ENCODE results near the gene BRF1. TPM values are rescaled to one million over a fixed set of nuclear protein-coding genes. Genes with fewer than 3 reads are reported as not detected.

The BRF1 gene
- total RNA-seq, 1 experiment from 2014 or later = 23.4 TPM

DNA sequence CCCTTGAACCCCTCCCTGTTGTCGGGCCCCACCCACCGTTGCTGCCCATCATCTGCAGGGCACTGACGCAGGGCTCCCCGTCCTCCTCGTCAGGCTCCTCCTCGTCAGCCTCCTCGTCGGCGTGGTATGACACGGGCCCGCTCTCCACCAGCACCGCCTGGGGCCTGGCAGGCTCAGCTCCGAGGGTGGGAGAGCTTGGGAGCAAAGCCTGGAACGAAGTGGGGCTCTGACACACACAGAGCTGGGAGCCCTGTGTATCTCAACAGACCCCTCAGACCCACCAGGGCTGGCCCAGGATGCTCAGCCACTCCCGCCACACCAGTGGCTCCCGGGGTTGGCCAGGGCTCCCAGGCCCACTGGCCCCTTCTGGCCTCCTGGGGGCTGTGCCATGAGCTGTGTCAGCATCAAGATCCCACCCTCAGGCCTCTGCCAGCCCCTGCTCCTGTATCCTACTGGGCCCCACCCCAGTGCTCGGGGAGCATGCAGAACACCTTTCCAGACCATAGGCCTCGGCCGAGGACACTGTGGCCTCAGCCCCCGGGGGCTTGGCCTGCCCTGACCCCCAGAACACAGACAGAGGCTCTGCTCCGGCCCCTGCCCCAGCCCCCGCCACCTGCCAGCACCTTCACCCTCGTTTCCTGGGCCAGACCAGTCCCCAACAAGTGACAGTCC lies 89.6 kb downstream of the BRF1 start:
- in situ Hi-C loops (cut with HindIII; ENCODE audit: low pct_unique_long_range_greater_than_20kb, low sequenced_read_pairs) = no loop called here
- DNase-seq (ENCODE audit: low read depth, low spot score) = no peak

DNA sequence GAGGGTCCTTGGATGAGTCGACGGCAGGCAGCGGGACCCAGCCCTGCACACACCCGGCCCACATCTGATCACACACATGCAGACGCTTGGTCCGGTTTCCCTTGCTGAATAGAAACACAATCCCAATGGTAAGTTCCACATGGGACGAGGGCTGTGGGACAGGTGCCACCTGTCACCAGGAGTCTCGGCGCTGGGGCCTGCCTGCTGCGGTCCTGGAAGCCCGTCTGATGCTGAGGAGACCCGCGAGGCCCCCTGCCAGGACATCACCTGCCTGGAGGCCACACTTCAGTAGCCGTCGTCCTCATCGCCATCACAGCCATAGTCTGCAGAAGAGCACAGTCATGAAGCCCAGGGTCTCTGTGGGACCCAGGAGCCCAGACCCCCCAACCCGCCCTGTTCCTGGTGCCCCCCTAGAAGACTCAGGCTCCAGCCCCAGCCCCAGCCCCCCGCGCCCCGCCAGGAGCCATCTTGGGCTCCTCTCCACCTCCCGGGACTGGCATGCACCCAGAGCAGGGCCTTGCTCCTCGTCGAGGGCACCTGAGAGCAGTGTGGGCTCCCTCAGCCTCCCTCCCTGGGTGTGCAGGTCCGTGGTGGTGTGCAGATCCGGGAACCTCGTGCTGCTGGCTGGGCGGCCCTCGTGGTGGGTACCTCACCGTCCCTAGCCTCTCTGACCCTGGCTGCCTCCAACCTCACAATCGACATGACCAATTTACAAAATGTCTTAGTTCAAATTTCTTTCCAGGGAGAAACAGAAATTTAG lies 90.4 kb downstream of the BRF1 start:
- DNase-seq (ENCODE audit: low read depth, low spot score) = no peak
- in situ Hi-C loops (cut with HindIII; ENCODE audit: low pct_unique_long_range_greater_than_20kb, low sequenced_read_pairs) = no loop called here

DNA sequence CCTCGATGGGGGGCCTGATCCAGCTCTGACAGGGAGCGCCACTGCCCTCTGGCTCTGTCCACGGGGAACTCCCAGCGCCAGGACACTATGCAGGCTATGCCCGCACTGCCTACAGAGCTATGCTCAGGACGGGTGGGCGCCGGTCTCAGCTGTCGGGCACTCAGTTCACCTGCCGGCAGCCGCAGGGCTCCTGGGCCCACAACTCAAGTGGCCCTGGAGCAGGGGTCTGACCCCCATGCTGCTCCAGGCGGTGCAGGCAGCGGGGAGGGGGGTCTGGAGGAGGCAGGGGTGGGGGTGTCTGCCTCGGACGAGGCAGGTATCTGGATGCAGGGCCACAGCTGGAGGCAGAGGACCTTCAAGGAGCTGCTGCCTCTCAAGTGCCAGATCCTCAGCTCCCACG lies 91.2 kb downstream of the BRF1 start:
- no peak for DNase-seq (ENCODE audit: low read depth, low spot score)
- in situ Hi-C loops (cut with HindIII; ENCODE audit: low pct_unique_long_range_greater_than_20kb, low sequenced_read_pairs) = no loop called here

DNA sequence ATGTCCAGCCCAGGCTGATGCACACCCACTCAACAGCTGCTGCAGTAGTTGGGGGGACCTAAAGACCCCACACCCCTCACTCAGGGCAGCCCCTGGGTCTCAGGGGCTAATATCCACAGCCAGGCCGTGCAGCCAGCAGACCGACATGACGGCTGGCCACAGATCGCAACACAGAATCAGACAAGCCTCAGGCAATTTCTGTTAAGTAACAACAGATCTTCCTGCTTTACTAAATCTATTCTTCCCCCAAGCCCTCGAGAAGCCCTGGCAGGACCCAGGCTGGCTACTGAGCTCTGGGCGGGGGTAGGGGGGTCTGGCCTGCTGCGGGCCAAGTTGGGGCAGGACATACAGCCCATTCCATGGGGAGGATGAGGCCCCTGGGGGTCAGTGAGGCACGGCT lies 91.7 kb downstream of the BRF1 start:
- in situ Hi-C loops (cut with HindIII; ENCODE audit: low pct_unique_long_range_greater_than_20kb, low sequenced_read_pairs) = no loop called here
- no peak for DNase-seq (ENCODE audit: low read depth, low spot score)

DNA sequence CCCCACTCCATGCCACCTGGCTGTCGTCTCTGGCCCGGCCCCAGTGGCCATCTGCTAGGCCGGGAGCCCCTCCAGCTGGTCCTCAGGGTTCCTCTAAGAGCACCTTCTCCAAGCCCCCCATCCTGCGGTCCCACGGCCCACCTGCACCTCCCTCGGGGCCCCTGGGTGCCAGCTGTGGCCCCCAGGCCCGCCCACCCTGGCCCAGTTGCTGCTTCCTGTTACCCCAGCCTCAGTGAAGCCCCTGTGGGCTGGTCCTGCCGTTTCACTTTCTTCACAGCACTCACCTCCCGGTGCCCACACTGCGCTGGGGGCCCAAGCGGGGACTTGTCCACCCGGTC lies 92.1 kb downstream of the BRF1 start:
- in situ Hi-C loops (cut with HindIII; ENCODE audit: low pct_unique_long_range_greater_than_20kb, low sequenced_read_pairs) = no loop called here
- no peak for DNase-seq (ENCODE audit: low read depth, low spot score)

DNA sequence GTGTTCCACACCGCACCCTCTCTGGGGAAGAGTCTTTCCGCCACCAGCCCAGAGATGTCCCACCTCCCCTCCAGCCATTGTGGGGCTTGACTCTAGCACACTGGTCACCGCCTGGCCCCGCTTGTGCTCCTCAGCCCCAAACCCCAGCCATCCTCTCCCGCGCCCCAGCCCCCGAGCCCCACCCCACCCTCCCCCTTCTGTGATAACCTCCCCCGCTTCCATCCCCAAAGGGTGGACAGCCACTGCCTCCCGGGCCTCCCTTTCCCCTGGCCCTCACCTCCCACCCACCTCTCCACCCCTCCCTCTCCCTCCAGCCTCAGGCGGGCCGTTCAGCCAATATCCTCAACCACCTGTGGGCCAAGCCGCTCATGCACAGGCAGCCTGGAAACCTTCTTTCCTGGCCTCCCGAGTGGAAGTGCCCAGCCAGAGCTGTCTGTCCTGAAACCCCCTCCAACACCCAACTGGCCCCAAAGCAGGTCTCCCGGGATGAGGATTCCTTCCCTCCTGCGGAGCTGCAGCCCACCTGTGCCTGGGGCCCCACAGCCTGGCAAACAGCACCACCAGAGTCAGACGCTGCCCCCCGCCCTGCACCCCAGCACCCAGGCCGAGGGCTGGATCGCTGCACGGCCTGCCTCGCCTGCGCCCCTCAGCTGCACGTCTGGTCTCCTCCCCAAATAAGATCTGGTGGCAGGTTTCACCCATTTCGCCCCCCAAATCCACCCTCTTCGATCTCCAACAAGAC lies 92.6 kb downstream of the BRF1 start:
- DNase-seq (ENCODE audit: low read depth, low spot score) = no peak
- in situ Hi-C loops (cut with HindIII; ENCODE audit: low pct_unique_long_range_greater_than_20kb, low sequenced_read_pairs) = no loop called here

DNA sequence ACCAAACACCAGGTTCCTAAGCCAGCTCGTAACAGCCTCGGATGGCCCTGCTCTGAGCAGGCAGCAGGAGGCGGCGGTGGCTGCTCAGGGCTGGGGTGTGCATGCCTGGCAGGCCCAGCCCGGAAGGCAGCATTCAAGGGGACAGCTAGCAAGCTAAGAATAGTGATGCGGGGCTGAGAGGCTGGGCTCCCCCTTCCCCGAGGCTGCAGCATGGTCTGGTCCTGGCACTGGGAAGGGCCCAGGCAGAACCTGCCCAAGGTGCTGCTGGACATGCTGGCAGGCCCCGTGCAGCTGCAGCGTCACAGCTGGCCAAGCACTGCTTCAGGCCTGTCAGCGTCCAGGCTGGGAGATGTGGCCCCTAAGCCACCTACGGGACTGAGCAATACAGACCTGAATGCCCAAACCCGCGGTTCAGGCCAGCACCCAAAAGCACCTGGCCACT lies 93.3 kb downstream of the BRF1 start:
- DNase-seq (ENCODE audit: low read depth, low spot score) = no peak
- in situ Hi-C loops (cut with HindIII; ENCODE audit: low pct_unique_long_range_greater_than_20kb, low sequenced_read_pairs) = no loop called here

DNA sequence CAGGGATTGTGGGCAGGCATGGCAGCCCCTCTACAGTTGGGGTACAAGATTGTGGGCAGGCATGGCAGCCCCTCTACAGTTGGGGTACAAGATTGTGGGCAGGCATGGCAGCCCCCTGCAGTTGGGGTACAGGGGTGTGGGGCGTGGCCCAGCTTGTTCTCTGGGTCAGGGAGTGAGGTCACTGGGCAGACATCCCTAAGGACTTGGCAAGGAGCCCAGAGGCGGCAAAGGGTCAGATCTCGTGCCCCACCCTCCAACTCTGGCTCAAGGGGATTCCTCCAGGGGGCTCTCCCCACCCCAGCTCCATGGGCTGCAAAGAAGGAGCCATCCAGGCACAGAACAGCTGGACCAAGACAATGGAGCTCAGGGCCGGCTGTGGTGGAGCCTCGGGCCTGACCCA lies 93.9 kb downstream of the BRF1 start:
- DNase-seq (ENCODE audit: low read depth, low spot score) = no peak
- in situ Hi-C loops (cut with HindIII; ENCODE audit: low pct_unique_long_range_greater_than_20kb, low sequenced_read_pairs) = no loop called here

DNA sequence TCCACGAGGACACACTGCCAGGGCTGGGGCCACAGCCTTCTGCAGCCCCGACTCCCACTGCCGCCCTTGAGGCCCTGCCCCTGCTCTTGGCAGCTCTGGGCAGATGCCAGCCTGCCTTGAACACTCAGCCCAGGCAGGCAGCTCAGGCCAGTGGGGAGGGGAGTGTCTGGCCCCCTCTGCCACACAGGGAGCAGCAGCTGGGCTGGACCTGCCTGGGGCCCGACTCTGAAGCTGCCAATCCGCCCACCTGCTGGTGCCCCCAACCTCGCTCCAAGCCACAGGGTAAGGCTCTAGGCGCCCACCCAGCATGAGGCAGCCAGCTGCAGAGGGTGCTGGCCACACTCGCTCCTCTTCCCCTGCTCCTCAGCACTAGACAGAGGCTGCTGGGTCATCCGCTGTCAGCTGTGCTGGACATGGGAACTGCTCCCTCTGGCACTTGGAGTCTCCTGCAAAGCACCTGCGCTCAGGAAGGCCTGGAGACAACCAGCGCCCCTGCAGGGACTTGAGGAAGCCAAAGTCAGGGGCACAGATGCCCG lies 95.1 kb downstream of the BRF1 start:
- in situ Hi-C loops (cut with HindIII; ENCODE audit: low pct_unique_long_range_greater_than_20kb, low sequenced_read_pairs) = no loop called here
- DNase-seq (ENCODE audit: low read depth, low spot score) = no peak

DNA sequence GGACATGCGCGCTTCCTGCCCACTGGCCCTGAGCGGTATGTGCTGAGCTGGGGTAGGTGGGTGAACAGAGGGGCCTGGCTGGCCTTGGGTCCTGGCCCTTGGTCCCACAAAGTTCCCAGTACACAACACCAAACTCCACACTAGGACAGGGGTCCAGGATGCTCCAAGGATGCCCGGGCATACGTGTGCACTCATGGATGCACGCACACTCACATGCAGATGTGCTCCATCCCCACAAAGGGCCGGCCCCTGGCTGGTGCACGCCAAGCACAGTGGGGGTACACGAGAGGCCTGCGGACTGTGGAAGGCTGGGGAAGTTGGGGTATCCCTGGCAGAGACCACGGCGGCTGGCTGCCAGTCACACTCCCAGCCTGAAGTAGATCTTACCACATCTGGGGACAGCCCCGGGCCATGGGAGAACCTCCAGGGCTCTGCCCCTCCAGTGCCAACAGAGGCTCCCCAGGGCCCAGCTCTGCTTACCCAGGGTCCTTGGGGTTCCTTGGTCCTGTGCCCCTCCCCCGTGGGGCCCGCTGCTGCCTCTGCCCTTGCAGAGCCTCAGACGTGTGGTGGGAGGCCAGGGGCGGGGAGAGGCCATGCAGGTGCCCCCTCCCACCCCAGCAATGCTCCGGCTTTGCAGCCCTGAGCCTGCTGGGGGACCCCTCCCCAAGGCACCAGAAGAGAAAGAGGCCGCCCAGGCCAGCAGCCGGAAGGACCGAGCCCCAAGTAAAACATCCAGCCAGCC lies 95.7 kb downstream of the BRF1 start:
- in situ Hi-C loops (cut with HindIII; ENCODE audit: low pct_unique_long_range_greater_than_20kb, low sequenced_read_pairs) = no loop called here
- no peak for DNase-seq (ENCODE audit: low read depth, low spot score)

DNA sequence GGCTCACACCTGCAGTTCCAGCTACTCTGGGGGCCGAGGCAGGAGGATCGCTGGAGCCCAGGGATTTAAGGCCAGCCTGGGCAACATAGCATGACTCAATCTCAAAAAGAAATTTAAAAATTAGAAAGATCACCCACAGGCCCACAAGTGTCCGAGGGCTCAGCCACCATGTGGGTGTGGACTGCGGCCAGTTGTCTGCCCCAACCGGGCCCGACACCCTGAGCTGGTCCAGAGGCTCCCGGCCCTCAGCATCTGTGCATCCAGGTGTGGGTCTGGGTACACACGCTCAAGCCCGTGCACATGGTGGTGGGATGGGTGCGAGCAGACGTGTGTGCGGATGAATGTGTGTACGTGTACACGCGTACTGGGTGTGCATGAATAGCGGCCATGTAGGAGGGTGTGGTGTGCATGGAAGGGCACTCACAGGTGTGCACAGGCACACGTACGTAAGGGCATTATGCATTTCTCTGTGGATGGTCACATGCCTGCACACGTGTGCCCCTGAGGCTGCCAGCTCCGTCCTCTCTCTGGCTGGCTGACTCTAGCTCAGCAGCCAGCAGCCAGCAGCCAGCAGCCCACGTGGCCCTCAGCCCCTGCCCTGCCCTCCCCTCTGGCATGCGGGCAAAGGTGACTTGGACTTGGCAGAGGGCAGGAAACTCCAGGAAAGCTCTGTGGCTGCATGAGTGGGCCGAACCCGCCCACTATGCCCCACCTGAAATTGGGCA lies 96.4 kb downstream of the BRF1 start:
- in situ Hi-C loops (cut with HindIII; ENCODE audit: low pct_unique_long_range_greater_than_20kb, low sequenced_read_pairs) = no loop called here

DNA sequence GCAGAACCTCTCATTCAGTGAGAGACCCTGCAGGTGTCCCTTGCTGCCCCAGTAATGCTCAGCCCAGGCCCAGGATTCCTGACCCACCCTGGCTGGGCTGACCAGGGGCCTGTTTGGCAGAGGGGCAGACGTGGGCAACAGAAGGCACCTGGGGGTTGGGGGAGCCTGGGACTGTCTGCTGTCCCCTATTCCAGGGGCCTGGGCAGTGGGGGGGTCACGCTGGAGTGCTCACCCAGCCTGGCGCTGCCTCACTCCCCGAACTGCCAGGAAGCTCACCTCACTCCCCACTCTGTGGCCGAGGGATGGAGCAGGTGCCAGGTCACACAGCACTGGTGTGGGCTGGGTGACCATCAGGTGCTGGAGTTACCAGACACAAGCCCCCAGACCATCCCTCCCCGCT lies 97.1 kb downstream of the BRF1 start:
- in situ Hi-C loops (cut with HindIII; ENCODE audit: low pct_unique_long_range_greater_than_20kb, low sequenced_read_pairs) = no loop called here
- DNase-seq (ENCODE audit: low read depth, low spot score) = no peak

More for the DNA sequence above, 96.4 kb downstream of the BRF1 start:
- peak; percentile 35 for DNase-seq (ENCODE audit: low read depth, low spot score)

DNA sequence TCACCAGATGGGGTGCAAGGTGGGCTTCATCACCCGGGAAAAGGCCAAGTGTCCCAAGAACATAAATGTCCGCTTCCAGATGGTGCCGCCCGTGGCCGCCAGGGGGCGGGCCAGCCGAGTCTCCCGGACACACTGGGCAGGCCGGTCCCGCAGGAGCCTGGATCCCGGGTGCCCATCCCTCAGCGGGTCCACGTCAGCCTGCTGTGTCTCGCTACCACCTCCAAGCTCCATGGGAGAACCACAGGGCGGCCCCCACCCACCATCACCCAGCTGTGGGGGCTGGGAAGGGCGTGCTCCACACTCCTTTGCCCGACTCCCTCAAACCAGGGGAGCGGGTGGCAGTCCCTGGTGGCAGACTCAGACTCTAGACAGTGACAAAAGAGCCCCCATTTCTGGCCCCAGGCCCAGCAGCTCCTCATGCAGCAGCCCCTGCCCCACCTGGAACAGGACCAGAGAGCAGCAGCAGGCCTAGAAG lies 97.7 kb downstream of the BRF1 start:
- peak; percentile 64 for DNase-seq (ENCODE audit: low read depth, low spot score)
- in situ Hi-C loops (cut with HindIII; ENCODE audit: low pct_unique_long_range_greater_than_20kb, low sequenced_read_pairs) = no loop called here

DNA sequence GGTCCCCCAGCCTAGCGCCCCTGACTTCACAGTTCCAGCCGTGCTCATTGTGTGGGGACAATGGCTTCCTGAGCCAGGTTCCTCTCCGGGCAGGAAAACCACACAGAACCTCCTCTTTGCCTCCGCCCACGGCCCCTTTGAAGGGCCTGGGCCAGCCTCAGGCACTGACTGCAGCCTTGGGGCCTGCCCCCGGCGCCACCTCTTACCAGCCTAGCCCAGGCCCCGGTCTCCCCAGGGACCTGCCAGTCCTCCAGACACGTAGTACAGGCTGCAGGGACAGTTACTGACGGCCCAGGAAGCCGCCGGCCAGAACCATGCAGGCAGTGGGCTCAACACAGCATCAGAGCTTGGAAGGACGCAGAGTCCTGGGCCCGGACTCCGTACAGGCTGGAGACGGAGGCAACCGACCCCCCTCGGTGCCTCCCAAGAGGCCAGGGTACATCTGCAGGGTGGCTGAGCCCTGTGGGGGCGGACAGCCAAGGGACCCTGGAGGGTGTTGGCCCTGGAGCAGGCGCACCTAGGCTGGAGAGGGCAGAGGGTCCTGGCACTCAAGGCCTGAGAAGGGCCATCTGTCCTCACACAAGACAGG lies 98.8 kb downstream of the BRF1 start:
- in situ Hi-C loops (cut with HindIII; ENCODE audit: low pct_unique_long_range_greater_than_20kb, low sequenced_read_pairs) = no loop called here
- DNase-seq (ENCODE audit: low read depth, low spot score) = no peak

DNA sequence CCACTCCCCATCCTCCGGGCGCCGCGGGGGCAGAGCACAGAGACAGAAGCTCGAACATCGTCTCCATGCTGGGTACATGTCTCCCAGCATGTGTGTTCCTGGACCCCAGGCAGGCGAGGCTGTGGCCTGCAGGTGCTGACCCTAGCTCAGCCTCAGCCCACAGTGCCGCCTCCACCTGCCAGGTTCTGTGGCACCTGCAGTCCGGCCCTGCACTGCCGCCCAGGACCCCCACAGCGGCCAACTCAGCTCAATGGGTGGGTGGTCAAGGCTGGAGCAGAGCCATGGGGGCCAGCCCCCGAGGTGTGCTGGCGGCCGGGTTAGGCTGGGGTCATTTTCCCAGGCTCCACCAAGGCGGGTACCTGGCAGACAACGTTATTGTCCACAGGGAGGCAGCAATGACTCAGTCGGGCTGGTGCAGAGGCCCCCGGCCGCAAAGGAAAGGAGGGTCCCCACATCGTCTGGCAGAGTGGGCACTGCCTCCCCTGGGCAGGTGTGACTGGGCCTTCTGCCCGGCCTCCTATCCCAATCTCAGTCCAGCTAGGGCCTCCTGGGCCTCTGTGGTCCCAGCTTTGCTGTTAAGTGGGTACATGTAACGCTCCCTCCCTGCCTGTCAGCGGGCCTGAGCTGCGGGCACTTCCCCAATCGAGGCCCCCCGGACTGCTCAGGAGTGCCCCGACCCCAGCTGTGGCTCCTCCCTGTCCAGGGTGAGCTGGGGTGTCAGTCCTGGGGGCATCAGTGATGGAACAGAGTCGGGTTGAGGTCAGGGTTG lies 99.5 kb downstream of the BRF1 start:
- in situ Hi-C loops (cut with HindIII; ENCODE audit: low pct_unique_long_range_greater_than_20kb, low sequenced_read_pairs) = no loop called here
- no peak for DNase-seq (ENCODE audit: low read depth, low spot score)

DNA sequence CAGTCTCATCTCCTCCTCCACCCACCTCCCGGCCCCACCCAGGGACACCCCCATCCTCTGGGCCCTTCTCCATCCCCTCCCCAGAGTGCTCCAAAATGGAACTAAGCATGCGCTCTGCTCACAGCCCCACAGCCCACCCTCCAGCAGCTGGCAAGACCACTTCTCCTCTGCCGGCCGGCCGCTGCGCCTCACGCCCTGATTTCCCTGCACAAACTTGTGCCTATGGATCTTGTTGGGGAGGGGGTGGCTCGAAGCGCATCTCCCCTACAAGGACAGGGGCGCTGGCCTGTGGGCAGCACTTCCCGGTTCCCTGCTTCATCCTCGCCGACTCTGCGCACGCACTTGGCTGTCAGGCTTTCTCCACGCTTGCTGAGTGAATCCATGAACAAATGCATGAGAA lies 100.2 kb downstream of the BRF1 start:
- DNase-seq (ENCODE audit: low read depth, low spot score) = no peak
- in situ Hi-C loops (cut with HindIII; ENCODE audit: low pct_unique_long_range_greater_than_20kb, low sequenced_read_pairs) = no loop called here
